AG10803 (cell line): ENCODE measurements around the gene IFT122.
"Not testable (repeated sequence)": the region's sequence is repeated elsewhere in the genome, so short reads cannot be mapped to it uniquely, and the experiment has no call there.

Experiments
- DNase-seq: peaks from one replicate; pipeline ENCODE4 v3.0.0; 2010; ENCODE audit warnings: low read depth
- H3K4me3 ChIP-seq: 2 replicates; pipeline ENCODE4 v1.5.1; 2011; ENCODE audit warnings: mild to moderate bottlenecking, low read length, control low read depth
- CTCF ChIP-seq: conservative IDR thresholded peaks from 2 replicates; pipeline ENCODE4 v1.5.1; 2011; ENCODE audit warnings: mild to moderate bottlenecking, low read length, control low read depth, inconsistent platforms

The IFT122 gene

GRCh38 chr3:129491794-129492193 is 51.8 kb downstream of the IFT122 start:
- H3K4me3 ChIP-seq = no peak overlapping the region
- TF ChIP-seq CTCF = no peak
- no peak for DNase-seq

GRCh38 chr3:129492691-129493090 is 52.7 kb downstream of the IFT122 start:
- no peak for TF ChIP-seq CTCF
- no peak for DNase-seq
- no peak overlapping the region for H3K4me3 ChIP-seq

- H3K4me3 ChIP-seq = no peak overlapping the region
- no peak for TF ChIP-seq CTCF
- DNase-seq = no peak
Observed at GRCh38 chr3:129493206-129493605, 53.2 kb downstream of the IFT122 start.

GRCh38 chr3:129494499-129494898 is 54.5 kb downstream of the IFT122 start:
- H3K4me3 ChIP-seq = not testable (repeated sequence)
- DNase-seq = peak; percentile 8

GRCh38 chr3:129495006-129495639 is 55.1 kb downstream of the IFT122 start:
- DNase-seq = peak; percentile 81

GRCh38 chr3:129497876-129498275 is 57.9 kb downstream of the IFT122 start:
- not testable (repeated sequence) for DNase-seq, H3K4me3 ChIP-seq

More at GRCh38 chr3:129495006-129495639, 55.1 kb downstream of the IFT122 start:
- not testable (repeated sequence) for H3K4me3 ChIP-seq

GRCh38 chr3:129498603-129499488 is 58.8 kb downstream of the IFT122 start:
- not testable (repeated sequence) for DNase-seq, H3K4me3 ChIP-seq

GRCh38 chr3:129499604-129500333 is 59.7 kb downstream of the IFT122 start:
- not testable (repeated sequence) for DNase-seq, H3K4me3 ChIP-seq

GRCh38 chr3:129500334-129500658 is 60.3 kb downstream of the IFT122 start:
- DNase-seq = no peak
- H3K4me3 ChIP-seq = no peak overlapping the region
- TF ChIP-seq CTCF = no peak
